NCI-H345 treated with DMSO at 0.1 percent for 48 hours (cell line): ENCODE results near the gene CARTPT.
A peak's percentile ranks its signal among the peaks of the same experiment; 100 is the strongest.

Experiments used
- DNase-seq: peaks from one replicate; lab custom pipeline; 2025; ENCODE audit not compliant: unreplicated experiment; lab: John Stamatoyannopoulos, UW

The CARTPT gene

DNA sequence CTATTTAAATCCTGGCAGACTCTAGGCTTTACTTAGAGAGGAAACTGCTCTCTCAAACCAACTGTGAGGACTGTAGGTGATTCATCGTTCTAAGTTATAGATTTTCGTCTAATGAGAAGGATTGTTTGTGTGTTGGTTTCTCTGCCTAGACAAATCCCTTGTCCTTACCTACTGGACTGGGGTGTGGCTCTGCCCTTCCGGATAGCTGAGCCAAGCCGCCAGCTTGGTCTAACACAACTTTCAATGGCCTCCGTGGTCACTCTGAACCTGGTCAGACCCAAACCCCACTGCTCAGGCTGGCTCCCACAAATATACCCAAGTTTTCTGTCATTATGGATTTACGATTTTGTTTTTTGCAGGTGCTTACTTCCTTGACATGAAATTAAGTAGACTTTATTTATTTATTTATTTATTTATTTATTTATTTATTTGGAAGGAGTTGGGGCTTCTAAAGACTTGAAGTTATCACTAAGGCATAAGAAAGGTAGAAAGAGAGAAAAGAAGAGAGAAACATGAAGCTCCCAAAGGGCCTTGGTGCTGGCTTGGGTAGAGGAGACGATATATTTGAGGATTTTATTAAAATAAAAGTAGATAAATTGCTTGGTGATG is 19.0 kb downstream of the CARTPT start:
- no peak for DNase-seq

DNA sequence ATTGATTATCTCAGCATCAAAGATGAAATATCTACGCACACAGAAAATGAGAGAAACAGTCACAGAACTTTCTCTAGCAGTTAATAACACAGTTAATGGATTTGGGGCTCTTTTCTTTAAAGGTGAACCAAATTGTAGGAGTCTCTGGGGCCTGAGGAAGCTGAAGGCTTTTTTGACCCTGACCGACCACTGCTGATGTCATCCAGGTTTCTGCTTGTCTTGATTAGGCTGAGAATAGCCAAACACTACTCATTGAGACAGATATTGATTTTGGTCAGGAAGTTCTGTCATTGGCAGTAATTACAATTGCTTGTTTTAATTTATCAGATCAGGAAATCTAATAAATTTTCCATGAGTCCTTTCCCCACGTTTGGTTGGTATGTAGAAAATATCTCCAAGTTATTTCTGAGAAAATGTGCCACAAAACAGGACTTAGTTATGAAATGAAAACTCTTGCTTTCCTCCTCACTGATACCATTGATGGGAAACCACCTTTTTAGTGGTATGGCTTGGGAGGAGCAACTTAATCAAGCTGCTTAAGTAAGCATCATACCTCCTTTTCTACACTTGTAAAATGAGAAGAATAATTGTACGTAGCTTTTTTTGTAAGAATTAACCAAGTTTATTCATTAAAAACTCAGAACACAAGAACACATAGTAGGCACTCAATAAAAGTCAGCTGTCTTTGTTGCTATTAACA is 19.7 kb downstream of the CARTPT start:
- no peak for DNase-seq

- no peak for DNase-seq
Observed at GRCh38 chr5:71740015-71740753, 21.1 kb downstream of the CARTPT start.

DNA sequence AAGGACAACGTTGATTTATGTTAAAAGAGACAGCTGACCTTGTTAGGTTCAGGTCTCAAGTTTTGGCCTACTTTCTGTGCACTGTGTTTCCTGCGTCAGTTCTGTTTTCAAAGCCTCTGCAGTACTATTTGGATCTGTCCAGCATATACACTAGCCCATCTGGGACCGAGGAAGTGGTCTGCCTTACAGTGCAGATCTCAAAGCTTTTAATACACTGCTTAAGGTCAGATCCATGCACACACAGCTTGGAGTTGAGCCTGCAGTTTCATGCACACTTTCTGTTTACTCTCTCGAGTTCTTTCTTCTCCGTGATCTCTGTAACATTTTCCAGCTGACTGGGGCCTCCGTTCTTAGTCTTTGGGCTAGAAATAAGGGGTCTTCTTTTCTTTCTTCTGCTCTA is 24.1 kb downstream of the CARTPT start:
- DNase-seq, result no peak

DNA sequence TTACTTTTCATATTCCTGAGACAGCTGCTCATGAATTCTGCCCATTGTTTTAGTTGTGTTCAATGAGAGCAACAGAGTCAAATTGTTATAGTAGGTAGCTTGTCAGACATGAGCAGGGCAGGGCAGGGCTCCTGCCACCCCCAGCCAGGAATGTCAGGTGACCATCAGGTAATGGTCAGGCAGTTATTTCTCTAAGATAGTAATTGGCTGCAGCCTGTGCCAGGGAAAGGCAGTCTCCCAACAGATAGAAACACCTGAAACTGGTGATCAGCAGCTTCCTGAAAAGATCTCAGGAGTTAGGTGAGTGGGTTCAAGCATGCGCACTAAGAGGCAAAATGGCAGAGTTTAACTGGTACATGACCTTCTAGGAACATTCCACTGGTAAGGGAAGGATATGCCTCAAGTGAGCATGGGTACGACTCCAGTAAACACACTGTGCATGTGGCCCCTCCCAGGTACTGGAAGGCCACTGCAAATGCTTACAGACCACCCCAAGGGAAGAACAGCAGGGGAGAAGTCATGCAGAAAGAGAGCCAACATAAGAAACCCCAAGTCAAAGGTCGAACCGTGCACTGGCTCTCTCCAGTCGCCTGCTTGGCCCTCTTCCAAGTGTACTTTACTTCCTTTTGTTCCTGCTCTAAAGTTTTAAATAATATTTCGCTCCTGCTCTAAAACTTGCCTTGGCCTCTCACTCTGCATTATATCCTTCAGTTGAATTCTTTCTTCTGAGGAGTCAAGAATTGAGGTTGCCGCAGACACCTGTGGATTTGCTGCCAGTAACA is 25.1 kb downstream of the CARTPT start:
- DNase-seq, result no peak

GRCh38 chr5:71747182-71747581 is 28.1 kb downstream of the CARTPT start:
- DNase-seq, result no peak

DNA sequence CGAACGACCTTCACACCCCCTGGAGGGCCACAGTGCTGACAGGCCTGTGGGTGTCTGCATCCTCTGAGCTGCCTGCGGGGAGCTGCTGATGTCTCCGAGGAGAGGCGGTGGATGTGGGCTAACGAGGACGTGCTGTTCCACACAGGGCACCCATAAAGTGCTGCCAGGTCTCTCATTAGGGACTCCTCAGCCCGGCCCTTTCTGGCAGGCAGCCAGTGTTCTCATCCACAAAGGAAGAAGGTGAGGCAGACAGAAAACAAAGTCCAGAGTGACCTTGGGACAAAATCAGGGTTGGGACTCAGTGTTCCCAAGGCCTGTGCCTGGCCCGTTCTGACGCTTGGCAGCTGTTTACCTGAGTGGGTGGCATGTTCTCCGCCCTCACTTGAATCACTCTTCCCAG is 29.3 kb downstream of the CARTPT start:
- peak; percentile 39 for DNase-seq

- DNase-seq, result no peak
Observed at GRCh38 chr5:71751422-71751821, 32.3 kb downstream of the CARTPT start.

- no peak for DNase-seq
Observed at GRCh38 chr5:71752441-71753190, 33.5 kb downstream of the CARTPT start.

DNA sequence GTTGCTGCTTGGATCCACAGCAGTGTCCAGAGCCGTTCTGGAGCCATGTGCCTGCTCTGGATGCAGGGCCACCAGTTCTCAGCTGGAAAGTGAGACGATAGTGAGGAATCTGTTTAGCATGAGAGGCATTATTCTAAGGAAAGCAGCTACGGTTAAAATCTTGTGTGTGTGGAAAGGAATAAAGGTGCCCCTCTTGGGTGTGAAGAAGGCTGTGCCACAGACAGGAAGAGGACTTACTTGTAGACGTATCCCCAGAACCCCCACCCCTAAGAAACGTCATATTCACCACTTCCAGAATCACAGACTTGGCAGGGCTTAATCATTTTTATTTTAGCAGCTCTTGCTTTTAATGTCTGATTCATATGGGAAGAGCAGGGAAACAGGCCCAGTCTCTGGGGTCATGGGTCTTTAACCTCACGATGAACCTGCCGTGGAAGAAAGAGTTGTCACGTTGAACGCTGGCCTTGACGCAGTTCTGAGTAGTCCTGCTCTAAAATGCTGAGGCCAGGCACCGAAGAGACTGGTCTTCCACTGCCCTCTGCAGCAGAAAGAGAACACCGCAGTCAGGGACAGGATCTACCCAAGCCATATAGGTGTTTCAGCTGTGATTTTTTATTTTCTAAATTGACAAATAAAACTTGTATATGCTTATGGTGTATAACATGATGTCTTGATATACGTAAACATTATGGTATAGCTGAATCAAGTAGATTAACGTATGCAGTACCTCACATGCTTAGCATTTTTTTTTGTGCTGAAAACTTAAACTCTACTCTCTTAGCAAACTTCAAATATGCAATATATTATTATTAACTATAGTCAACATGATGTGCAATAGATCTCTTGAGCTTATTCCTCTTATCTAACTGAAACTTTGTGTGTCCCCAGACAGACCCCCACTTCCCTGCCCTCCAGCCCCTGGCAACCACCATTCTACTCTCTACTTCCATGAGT is 38.8 kb downstream of the CARTPT start:
- DNase-seq, result peak; percentile 23

DNA sequence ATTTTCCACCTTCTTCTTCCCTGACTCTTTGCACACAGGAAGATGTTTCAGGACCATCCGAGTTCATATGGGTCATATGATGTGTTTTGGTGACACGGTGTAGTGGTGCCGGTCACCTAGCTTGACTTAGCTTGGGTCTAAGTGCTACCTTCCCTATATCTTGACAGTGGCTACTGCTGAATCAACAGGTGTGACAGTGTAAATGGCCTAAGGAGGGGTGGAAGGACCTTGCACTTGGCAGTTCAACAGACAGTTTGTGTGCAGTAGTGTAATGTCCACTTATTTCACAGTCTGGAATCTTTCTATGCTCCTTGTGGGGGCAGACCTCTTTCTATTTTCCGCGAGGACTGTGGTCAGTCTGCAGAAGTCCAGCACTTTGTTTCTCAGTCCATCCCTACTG is 43.8 kb downstream of the CARTPT start:
- DNase-seq, result no peak

- DNase-seq, result no peak
Observed at GRCh38 chr5:71767661-71768060, 48.6 kb downstream of the CARTPT start.

DNA sequence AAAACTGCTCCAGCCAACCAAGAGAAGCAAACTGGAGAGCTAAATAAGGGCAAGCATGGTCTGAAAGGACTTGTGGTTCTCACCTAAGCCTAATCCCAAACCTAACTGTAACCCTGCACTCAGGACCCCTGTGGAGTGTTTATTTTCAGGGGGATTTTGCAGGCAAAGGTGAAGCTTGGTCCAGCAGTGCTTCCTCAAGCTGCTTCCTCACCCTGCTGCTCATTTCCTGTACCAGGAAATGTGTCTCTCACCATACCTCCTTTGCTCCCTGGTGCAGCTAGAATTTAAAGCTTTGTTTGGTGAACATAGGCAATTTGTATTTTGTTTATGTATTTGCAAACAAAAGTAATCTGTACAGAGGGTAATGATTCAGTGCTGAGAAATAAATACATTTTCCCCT is 50.2 kb downstream of the CARTPT start:
- DNase-seq, result no peak

GRCh38 chr5:71770381-71770780 is 51.3 kb downstream of the CARTPT start:
- no peak for DNase-seq
